Panc1 (cell line): ENCODE measurements around the gene PKNOX2.

Experiments used
- TF ChIP-seq, protein P1 (sequence below): fragments of 450-650 bp; IDR thresholded peaks from 2 replicates; pipeline ENCODE4 v1.5.1; 2017; ENCODE audit warnings: mild to moderate bottlenecking
- TF ChIP-seq, protein P2 (sequence below), 2 experiments: IDR thresholded peaks; 2 replicates each; pipeline ENCODE4 v1.6.1; 2011 to 2012; ENCODE audit warnings: low read depth in 2 of 2, control low read depth in 1 of 2, low read length in 1 of 2, mild to moderate bottlenecking in 1 of 2, moderate library complexity in 1 of 2; ENCODE audit not compliant: insufficient read depth in 1 of 2

DNA sequence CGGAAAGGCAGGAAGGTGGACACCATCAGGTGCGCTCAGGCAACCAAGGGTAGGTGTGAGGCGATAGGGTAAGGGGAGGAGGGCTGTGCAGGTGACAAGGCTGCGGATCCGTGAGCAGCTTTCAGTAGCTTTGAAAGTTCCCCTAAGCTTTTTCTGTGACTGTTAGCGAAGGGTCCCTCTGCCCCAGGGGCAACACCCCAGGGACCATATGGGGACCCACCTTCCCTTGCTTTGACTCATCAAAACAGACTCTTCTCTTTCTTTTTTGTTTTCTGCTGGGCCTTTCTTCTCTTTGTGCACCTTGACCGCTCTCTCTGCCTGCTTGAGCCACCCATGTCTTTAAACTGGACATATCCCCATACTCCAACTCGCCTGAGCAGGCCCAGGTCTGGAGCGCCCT lies 194.6 kb downstream of the PKNOX2 start:
- TF ChIP-seq, protein P1, sequence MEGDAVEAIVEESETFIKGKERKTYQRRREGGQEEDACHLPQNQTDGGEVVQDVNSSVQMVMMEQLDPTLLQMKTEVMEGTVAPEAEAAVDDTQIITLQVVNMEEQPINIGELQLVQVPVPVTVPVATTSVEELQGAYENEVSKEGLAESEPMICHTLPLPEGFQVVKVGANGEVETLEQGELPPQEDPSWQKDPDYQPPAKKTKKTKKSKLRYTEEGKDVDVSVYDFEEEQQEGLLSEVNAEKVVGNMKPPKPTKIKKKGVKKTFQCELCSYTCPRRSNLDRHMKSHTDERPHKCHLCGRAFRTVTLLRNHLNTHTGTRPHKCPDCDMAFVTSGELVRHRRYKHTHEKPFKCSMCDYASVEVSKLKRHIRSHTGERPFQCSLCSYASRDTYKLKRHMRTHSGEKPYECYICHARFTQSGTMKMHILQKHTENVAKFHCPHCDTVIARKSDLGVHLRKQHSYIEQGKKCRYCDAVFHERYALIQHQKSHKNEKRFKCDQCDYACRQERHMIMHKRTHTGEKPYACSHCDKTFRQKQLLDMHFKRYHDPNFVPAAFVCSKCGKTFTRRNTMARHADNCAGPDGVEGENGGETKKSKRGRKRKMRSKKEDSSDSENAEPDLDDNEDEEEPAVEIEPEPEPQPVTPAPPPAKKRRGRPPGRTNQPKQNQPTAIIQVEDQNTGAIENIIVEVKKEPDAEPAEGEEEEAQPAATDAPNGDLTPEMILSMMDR, result no peak
- TF ChIP-seq, protein P2, sequence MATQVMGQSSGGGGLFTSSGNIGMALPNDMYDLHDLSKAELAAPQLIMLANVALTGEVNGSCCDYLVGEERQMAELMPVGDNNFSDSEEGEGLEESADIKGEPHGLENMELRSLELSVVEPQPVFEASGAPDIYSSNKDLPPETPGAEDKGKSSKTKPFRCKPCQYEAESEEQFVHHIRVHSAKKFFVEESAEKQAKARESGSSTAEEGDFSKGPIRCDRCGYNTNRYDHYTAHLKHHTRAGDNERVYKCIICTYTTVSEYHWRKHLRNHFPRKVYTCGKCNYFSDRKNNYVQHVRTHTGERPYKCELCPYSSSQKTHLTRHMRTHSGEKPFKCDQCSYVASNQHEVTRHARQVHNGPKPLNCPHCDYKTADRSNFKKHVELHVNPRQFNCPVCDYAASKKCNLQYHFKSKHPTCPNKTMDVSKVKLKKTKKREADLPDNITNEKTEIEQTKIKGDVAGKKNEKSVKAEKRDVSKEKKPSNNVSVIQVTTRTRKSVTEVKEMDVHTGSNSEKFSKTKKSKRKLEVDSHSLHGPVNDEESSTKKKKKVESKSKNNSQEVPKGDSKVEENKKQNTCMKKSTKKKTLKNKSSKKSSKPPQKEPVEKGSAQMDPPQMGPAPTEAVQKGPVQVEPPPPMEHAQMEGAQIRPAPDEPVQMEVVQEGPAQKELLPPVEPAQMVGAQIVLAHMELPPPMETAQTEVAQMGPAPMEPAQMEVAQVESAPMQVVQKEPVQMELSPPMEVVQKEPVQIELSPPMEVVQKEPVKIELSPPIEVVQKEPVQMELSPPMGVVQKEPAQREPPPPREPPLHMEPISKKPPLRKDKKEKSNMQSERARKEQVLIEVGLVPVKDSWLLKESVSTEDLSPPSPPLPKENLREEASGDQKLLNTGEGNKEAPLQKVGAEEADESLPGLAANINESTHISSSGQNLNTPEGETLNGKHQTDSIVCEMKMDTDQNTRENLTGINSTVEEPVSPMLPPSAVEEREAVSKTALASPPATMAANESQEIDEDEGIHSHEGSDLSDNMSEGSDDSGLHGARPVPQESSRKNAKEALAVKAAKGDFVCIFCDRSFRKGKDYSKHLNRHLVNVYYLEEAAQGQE (IDR thresholded peaks at IDR 0.05; ENCODE audit: insufficient read depth in 1 of 2, low read depth in 2 of 2, low read length in 1 of 2), result no peak
